HG02970 (cell line): ENCODE results near the gene GRAMD4.
"Not testable (repeated sequence)": the region's sequence is repeated elsewhere in the genome, so short reads cannot be mapped to it uniquely, and the experiment has no call there.

Experiments used
- ATAC-seq: cut with Tn5 transposase; IDR thresholded peaks from one replicate; pipeline ENCODE4 v1.9.1; 2021; ENCODE audit warnings: mild to moderate bottlenecking, moderate library complexity, moderate number of reproducible peaks; ENCODE audit not compliant: unreplicated experiment, low FRiP score

The GRAMD4 gene

GRCh38 chr22:46634011-46634699 is 14.0 kb downstream of the GRAMD4 start:
- ATAC-seq: no peak

GRCh38 chr22:46634973-46635685 is 14.9 kb downstream of the GRAMD4 start:
- not testable (repeated sequence) for ATAC-seq

DNA sequence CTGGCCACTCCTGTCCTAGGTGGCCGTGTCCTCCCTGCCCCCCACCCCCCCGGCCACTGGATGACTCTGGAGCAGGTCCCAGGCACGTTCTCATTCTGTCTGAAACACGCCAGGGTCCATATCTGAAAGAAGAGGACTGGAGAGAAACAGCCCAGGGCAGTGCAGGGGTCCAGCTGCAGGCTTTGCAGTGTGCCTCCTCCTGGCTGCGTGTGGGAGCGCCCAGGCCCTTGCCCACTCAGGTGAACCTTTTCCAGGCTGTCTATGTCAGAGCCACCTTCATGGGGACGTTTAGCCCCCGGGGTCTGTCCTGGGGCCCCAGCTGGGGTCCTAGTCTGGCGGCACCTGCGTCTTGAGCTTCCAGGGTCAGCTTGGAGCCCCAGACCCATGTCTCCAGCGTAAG is 15.6 kb downstream of the GRAMD4 start:
- ATAC-seq: no peak

GRCh38 chr22:46636221-46637002 is 16.2 kb downstream of the GRAMD4 start:
- no peak for ATAC-seq

DNA sequence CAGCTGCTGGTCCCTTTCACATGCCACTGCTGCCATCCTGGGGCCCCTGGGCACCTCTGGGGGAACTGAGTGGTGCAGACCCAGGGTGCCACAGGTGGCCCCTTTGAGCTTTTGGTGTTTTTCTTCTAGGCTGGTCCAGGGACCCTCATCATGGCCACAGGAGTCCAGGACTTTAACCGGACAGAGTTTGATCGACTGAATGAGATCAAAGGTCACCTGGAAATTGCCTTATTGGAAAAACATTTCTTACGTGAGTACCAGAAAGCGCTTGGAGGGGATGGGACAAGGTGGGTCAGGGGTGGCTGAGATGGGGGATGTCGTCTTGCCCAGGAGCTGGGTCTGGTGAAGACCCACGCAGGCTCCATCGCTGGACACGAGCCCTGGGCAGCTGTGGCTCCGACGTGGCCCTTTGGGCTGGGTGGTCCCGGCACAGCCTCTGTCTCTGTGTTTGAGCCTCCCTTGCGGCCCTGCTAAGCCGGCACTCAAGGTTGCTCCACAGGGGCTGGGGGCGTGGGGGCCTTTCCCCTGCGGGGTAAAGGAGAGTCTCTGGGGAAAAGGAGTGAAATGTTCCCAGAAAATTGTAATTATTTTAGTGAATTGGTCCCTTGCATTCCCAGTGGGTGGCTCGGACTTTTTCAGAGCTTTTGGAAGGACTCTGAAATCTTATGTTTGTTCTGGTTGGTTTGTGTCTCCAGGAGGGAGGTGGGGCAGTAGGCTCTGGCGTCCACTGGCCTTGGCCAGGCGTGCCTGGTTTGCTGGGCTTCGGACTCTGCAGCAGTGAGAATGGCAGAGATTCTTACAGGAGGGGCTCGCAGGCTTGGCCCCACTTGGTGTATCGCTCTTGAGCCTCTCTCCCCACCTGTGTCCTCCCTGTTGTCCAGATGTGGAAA is 17.8 kb downstream of the GRAMD4 start:
- ATAC-seq: no peak

- ATAC-seq: no peak
These were observed 18.6 kb downstream of the GRAMD4 start for GRCh38 chr22:46638601-46639431.

GRCh38 chr22:46639843-46640242 is 19.7 kb downstream of the GRAMD4 start:
- ATAC-seq: no peak

DNA sequence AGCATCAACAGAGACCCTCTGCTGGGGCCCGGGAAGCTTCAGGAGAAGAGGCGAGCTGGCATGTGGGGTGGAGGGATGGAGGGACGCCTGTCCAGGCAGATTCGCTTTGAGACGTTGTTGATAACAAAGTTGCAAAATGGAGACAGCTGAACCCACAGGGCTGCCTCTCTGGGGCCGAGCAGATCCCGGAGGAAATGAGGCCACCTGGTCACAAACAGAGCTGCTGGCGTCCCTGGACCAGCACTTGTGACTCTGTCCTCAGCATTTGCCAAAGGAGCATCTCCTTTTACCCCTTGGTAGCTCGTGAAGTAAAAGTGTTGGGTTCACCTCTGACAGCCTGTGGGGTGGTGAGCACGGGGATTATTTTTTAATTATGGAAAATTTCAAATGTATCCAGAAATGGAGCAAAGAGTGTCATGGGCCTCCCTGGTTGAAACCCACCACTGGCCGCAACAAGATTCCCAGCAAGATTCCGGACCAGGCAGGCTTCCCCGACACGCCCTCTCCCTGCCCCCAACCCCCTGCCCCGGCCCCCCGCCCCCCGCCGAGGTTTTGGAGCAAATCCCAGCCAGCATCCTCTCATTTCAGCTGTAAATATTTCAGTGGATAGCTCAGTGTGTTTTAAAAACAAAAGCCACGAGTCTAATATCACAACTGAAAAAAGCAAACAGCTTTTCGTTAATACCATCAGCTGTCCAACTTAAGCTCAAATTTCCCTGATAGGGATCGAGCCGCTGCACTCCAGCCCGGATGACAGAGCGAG is 20.3 kb downstream of the GRAMD4 start:
- ATAC-seq: no peak

DNA sequence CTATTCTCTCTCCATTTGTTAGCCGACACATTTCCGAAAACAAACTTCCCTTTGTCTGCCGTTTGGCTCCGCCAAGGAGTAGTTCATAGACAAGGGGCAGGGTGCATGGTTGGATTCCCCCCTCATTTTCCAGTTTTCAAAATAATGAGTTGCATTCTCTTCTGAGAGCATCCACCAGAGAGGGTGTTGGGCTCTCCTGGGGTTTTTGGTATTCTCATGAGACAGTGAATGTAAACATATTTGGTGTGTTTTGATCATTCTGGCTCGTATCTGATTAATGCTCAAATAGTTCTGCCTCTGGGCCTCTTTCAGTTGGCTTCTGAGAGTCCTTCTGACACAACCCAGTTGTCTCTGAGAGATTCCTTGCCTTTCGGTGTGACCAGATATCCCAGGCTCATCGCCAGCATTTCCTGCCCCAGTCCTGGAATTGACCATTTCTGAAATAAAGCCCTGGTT is 21.7 kb downstream of the GRAMD4 start:
- ATAC-seq: no peak

DNA sequence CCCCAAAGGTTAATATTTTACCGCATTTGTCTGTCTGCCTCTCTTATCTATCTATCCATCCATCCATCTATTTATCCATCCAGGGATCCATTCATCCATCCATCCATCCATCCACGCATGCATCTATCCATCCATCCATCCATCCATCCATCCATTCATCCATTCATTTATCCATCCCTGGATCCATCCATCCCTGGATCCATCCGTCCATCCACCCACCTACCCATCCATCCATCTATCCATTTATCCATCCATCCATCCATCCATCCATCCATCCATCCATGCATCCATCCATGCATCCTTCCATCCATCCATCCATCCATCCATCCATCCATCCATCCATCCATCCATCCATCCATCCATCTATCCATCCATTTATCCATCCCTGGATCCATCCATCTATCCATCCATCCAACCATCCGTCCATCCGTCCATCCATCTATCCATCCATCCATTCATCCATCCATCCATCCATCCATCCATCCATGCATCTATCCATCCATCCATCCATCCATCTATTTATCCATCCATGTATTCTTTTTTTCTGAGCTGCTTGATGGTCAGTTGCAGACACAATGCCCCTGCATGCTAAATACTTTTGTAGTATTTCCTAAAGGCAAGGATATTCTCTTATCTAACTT is 22.8 kb downstream of the GRAMD4 start:
- not testable (repeated sequence) for ATAC-seq

DNA sequence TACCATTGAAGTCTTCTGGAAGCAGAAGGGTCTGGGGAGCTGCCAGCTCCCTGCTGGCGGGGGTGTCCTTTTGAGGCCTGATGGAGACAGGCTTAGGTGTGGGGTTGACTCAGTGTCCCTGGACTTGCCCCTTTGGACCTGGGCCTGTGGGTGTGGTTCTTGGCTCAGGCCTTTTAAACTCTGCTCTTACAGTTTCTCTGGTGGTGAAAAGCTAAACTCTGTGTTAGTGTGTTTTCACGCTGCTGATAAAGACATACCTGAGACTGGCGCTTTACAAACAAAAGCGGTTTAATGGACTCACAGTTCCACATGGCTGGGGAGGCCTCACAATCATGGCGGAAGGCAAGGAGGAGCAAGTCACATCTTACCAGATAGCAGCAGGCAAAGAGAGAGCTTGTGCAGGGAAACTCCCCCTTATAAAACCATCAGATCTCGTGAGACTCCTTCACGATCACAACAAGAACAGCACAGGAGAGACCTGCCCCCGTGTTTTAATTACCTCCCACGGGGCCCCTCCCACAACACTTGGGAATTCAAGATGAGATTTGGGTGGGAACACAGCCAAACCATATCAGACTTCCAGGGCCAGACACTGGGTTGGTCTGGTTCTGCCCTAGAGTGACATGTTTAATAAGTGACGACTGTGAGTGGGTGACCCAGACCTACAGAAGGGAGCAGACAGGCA is 26.5 kb downstream of the GRAMD4 start:
- no peak for ATAC-seq

GRCh38 chr22:46648225-46648820 is 28.1 kb downstream of the GRAMD4 start:
- ATAC-seq: not testable (repeated sequence)

- ATAC-seq: no peak
These were observed 29.2 kb downstream of the GRAMD4 start for GRCh38 chr22:46649141-46650077.

DNA sequence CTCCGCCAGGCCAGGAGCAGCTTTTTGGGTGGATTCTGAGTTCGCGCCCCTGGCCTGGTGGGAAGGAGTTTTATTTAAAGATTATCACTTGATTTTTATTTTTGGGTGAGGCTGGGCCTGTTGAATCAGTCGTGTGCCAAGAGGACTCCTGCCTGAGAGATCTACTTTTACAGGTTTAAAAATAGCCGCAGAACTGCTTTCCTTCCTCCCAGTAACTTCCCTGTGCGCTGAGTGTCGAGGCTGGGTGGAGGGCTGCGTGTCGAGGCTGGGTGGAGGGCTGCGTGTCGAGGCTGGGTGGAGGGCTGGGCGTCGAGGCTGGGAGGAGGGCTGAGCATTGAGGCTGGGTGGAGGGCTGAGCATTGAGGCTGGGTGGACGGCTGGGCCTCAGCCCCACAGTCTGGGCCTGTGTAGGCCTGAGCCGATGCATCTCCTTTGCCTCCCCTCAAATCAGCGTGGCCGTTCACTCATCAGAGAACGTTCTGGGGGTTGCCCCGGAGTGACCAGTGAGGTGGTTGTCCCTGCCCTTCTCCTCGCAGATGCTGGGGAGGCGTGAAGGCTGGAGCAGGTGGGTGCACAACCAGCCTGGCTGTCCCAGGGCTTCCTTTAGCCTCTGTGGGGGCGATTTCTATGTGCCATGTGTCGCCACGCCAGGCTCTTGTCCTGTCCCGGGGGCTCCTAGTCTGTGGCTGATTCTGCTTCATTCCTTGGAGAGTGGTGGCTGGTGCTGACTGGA is 30.1 kb downstream of the GRAMD4 start:
- ATAC-seq: no peak

GRCh38 chr22:46651316-46651715 is 31.1 kb downstream of the GRAMD4 start:
- ATAC-seq: no peak
